ACHN (cell line): ENCODE measurements around the gene PGM2L1.
"Not testable (repeated sequence)": the region's sequence is repeated elsewhere in the genome, so short reads cannot be mapped to it uniquely, and the experiment has no call there.

Experiments used
- DNase-seq: peaks from one replicate; pipeline ENCODE4 v3.0.0-alpha.2; 2015
- in situ Hi-C: cut with HindIII; loops from 2 replicates; pipeline ENCODE4 v1.10.0; 2017; ENCODE audit warnings: low sequenced_read_pairs, low pct_ligation_motif_present, low pct_unique_long_range_greater_than_20kb

The PGM2L1 gene

DNA sequence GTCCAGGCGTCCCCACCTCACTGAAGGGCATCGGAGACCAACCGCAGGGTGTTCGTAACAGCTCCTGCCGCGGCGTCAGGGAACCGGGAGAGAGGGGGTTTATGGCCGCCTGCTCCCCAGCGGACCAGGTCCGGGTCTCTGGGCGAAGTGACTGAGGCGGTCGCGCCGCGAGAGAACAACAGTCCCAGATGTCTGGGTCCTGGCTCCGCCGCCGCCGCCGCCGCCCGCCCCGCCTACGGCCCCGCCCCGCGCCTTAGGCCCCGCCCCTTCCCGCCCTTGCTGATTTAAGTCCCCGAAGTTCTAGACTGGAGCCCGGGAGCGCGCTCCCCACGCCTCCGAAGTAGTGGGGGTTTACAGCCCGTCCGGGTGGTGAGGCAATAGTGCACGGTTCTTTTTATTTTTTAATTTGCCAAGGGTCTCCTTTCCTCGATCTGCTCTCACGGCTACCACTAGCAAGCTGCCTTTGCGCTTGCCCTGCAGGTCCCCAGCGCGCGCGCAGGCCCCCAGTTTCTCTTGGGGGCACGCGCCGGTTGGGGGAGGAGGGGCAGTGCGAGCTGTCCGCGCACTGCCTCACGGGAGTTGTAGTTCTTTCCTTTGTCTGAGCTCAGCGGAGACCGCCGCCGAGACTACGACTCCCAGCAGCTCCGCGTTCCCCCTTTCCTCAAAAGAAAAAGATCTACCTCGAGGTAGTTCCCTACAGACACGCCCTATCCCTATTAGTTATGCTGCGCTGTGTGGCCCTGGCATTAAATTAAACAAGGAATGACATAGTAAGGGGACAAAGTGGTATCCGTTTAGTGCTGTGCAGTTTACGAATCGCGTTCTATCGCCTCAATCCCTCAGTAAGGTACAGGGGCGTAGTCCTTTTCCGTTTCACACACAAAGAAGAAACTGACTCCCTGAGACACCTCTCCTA lies at the start of gene PGM2L1:
PGM2L1 (minus strand) TSS at position 190 of the 916 bp plus-strand sequence. CDS start 272 bp downstream, outside the sequence.
- in situ Hi-C loops: no loop called here
- peak; percentile 87 for DNase-seq

DNA sequence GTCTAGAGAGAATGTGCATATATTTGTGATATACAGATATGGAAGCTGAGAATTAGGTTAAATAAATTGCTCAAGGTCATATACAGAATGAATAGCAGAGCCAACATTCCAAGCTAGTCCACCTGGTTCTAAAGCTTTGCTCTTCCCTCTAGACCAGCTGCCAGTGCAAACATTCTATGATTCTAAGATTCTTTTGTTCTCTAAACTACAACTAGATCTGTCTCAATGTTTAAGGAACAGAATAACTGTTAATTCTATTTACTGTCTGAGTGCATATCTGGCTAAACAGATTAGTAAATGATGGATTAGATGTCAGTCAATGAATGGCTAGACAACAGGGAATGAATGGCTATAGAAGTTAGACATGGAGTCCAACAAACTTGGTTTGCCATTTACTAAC lies 49.5 kb upstream of the PGM2L1 start:
- in situ Hi-C loops: no loop called here

DNA sequence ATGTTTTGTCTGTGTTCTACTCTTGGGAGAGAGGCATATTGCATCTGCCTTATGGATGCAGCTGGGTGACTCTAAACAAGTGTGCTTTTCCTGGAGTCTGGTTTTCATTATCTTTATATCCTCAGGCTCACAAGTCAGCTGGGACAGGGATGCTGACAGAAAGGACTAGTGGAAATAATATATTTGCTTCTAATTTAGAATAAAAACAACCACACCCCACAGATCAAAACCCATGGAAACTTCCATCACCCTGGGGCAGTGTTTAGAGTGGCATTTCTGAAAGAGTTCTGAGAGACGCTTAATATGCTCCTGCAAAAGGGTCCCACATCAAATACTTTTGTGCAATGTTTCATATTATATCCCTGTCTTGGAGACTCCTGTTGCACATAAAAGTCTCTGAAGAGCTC lies 48.3 kb upstream of the PGM2L1 start:
- DNase-seq: no peak
- in situ Hi-C loops: no loop called here

More for the DNA sequence above, 49.5 kb upstream of the PGM2L1 start:
- DNase-seq: no peak

DNA sequence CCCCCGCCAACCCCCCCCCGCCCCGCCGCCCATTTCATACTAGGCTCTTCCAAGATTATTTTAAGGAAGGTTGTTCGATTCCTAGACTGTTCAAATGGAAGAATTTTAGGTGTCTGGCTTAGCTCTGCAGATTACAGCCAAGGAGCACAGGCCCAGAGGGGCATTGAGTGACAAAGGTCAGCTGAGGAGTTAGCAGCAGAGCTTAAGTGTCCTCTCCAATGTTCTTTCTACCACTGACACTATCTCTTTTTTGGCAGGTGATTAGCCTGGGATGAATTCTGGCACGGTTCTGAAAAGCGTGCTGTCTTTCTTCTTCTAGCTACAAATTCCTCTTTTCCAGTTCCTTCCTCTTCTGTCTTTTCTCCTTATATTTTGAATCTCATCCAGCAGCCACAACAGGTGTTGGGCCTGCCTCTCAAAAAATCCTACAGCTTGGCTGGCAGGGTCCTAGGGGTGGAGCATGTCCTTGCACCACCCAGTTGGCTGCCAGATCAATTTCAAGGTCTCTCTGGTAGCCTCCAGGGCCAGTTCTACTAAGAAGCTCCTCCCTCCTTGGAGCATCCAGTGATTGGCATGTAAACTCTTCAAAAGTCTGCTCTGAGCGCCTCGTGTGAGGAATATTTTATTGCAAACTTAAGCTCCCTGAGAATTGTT lies 46.1 kb upstream of the PGM2L1 start:
- in situ Hi-C loops: no loop called here
- DNase-seq: no peak

DNA sequence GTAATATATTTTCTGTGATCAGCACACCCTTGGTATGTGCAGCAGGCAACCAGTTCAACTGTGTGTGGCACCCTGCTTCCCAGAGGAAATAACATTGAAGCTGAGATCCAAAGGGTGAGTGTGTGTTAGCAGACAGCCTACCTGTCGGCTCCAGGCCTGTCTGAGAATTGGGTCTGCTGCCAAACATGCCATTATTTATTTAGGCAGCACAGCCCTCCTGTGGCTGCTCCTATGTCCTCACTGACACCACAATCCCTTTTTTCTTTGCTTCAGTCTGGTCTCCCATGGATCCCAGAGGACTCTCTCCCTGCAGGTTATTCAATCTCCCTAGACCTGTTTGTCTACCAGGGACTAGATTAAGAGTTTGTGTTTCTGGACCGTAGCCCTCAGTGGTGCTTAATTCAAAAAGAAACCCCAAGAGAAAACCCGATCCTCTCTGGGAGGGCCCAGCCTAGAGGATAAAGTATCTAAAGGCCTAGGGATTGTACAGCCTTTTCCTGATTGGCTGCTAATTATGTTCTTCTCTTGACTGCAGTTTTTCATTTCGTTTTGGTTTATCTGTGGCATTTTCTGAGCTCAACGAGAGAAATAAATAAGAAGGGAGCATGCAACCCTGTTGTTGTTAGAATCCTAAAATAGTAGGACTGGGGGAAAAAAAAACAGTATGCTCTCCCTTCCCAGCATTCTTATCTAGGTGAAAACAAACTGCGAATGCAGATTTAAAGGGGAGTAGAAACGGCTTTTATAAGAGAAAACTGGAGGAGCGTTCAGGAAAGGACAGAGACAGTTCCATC lies 45.0 kb upstream of the PGM2L1 start:
- in situ Hi-C loops: no loop called here
- no peak for DNase-seq

DNA sequence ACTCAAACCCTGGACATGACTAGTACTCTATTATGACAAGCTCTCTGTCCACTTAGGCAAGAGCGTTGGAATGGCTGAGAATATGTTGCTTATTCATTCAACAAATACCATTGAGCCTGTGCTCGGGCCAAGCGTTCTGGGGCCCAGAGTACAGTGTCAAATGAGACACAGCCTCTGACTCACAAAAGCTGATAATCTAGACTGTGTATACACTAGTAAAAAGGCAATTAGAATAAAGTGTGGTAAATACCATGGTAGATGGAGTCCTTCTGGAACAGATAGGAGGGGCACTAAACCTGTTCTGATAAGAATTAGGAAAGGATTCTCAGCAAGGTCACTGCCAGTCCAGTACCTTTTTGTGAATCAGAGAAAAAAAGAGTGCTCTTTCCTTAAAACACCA lies 44.4 kb upstream of the PGM2L1 start:
- in situ Hi-C loops: no loop called here
- no peak for DNase-seq

DNA sequence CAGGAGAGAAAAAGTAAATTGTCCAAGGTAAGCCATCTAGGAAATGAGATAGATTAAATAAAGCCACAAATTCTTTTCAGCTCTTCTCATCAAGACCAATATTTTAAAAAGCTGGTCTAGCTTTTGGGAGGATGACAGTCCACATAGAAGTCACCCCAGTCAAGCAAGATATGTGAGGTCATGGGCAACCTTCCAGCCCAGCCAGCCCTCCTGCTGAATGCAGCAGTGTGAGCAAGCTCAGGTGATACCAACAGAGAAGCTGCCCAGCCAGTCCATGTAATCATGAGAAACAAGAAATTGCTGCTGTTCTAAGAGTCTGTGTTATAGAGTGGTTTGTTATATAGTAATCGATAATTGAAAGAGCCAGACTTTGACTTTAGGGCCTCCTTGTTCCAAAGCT lies 40.4 kb upstream of the PGM2L1 start:
- no peak for DNase-seq

DNA sequence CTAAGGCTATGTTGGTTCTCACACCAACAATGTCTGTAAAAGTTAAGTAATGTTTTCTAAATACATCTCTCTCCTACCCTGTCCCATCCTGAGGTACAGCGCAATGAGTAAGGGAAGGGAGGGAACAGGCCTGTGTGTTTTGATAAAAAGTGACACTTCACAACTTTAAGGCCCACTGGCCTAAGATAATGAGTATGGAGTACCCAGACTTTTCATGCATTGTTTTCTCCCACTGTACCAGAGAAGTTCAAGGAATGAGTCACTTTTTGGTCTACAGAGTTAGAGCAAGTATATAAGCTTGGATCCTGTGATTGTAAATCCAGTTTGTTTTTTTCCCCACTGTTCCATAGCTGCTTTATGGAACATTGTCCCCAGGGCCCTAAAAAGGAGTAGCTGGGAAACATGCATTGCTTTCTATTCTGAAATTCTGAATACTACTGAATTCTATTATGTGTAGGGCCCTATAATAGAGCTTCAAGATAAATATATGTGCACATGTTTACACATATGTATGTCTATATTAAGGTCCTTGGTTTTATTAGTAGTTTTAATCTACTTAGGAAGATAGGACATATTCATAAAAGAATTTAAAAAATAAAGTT lies 39.3 kb upstream of the PGM2L1 start:
- in situ Hi-C loops: no loop called here
- DNase-seq: no peak

More for the DNA sequence above, 40.4 kb upstream of the PGM2L1 start:
- in situ Hi-C loops: no loop called here

DNA sequence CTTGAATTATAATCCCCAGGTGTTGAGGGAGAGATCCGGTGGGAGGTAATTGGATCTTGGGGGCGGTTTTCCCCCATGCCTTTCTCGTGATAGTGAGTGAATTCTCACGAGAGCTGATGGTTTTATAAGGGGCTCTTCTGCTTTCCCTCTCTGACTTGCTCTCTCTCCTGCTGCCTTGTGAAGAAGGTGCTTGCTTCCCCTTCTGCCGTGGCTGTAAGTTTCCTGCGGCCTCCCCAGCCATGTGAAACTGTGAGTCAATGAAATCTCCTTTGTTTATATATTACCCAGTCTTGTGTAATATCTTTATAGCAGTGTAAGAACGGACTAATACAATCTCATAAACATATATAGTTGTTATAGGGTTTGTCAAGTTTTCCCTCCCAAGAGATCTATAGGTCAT lies 36.3 kb upstream of the PGM2L1 start:
- no peak for DNase-seq
- in situ Hi-C loops: no loop called here

DNA sequence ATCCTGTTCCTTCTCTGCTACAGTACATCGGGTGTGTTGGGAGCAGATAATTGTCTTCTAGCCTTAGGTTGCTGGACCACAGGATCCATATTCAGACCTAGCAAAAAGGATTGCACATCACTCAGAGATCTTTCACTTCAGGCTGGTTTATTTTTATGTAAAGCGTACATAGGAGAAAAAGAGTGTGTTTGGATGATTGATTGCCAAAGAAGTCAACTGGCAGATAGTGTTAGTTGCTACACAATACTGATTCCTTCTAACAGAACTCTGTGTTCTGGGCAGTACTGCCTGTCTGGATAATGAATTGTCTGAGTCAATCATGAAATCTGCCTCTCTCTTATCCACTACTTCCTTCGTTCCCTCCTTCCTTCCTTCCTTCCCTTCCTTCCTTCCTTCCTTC lies 31.0 kb upstream of the PGM2L1 start:
- no peak for DNase-seq
- in situ Hi-C loops: no loop called here

DNA sequence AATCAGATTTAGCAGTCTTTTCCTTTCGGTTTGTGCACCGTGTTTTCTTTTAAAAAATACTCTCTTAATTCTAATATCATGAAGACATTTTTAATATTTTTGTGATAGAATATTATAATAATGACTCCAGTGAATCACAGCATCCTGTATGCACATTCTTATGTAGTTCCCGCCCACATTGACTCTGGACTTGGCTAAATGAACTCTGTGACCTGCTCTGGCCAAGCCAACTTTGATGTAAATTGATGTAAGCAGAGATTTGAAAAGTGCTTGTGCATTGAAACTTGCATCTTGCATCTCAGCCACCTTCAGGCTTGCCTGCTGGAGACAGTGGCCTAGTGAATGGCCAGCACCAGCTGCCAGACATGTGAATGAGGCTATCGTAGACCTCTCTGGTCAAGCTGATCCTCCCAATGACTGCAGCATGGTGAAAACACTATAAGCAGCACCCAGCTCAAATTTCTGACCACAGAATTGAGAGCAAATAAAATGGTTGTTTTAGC lies 29.2 kb upstream of the PGM2L1 start:
- DNase-seq: no peak
- in situ Hi-C loops: no loop called here

- DNase-seq: no peak
- in situ Hi-C loops: no loop called here
Observed at GRCh38 chr11:74425100-74425499, 26.9 kb upstream of the PGM2L1 start.

GRCh38 chr11:74418509-74418895 lies 20.3 kb upstream of the PGM2L1 start:
- peak; percentile 29 for DNase-seq
- in situ Hi-C loops: no loop called here

GRCh38 chr11:74417860-74418508 lies 19.8 kb upstream of the PGM2L1 start:
- in situ Hi-C loops: no loop called here
- DNase-seq: peak; percentile 3

GRCh38 chr11:74417379-74417804 lies 19.2 kb upstream of the PGM2L1 start:
- no peak for DNase-seq
- in situ Hi-C loops: no loop called here

GRCh38 chr11:74416974-74417373 lies 18.7 kb upstream of the PGM2L1 start:
- in situ Hi-C loops, DNase-seq: not testable (repeated sequence)

GRCh38 chr11:74412733-74413359 lies 14.6 kb upstream of the PGM2L1 start:
- in situ Hi-C loops: no loop called here
- DNase-seq: no peak

DNA sequence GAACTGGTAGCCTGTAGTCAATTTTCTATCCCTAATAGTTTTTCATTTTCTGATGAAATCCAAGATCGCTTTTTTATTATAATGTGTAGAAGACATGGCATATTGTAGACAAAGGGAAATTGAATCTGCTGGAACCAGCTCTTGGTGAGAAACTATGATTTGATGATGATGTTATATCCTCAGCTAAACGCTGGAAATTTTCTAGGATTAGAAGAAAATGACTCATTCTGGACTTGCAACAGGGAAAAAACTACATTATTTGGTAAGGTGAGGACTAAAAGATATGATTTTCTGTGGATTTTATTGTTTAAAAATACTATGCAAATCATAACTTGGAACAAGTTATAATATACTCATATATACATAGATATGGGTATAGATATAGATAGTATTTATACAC lies 14.1 kb upstream of the PGM2L1 start:
- no peak for DNase-seq
- in situ Hi-C loops: no loop called here
